NCI-H2196 (cell line): ENCODE results near the gene CSN1S1.

ENCODE experiments used
- DNase-seq: peaks from one replicate; lab custom pipeline; 2025; ENCODE audit not compliant: unreplicated experiment; lab: John Stamatoyannopoulos, UW

Gene CSN1S1

GRCh38 chr4:69991016-69991415 lies 60.1 kb downstream of the CSN1S1 start:
- no peak for DNase-seq

GRCh38 chr4:69994782-69995181 lies 63.9 kb downstream of the CSN1S1 start:
- no peak for DNase-seq

GRCh38 chr4:69995526-69996016 lies 64.7 kb downstream of the CSN1S1 start, which contains the start of gene STATH:
STATH (plus strand) TSS chr4:69995966; CDS start chr4:69998438, 2,472 bp downstream.
- no peak for DNase-seq
